Subcutaneous abdominal adipose tissue (tissue), 5 donors: ENCODE data around the gene HDAC11.
A peak's percentile ranks its signal among the peaks of the same experiment; 100 is the strongest.
"Not testable (repeated sequence)": the region's sequence is repeated elsewhere in the genome, so short reads cannot be mapped to it uniquely, and the experiment has no call there.

Experiments used
- H3K27ac ChIP-seq: one replicate; pipeline ENCODE4 v1.7.0; 2013; ENCODE audit warnings: low read depth, mild to moderate bottlenecking, inconsistent platforms, low read length, moderate library complexity
- H3K27me3 ChIP-seq, 5 donors: one replicate each; pipeline ENCODE4 v1.7.0; 2013; ENCODE audit warnings: low read length in 5 of 5, inconsistent platforms in 1 of 5; ENCODE audit not compliant: control insufficient read depth in 5 of 5, insufficient read depth in 4 of 5
- H3K36me3 ChIP-seq, 5 donors: one replicate each; pipeline ENCODE4 v1.7.0; 2013; ENCODE audit warnings: low read length in 5 of 5; ENCODE audit not compliant: control insufficient read depth in 5 of 5, insufficient read depth in 5 of 5
- H3K4me1 ChIP-seq, 5 donors: one replicate each; pipeline ENCODE4 v1.7.0; 2013; ENCODE audit warnings: low read length in 5 of 5, mild to moderate bottlenecking in 3 of 5, moderate library complexity in 1 of 5; ENCODE audit not compliant: control insufficient read depth in 5 of 5, insufficient read depth in 5 of 5
- H3K4me3 ChIP-seq, 5 donors: one replicate each; pipeline ENCODE4 v1.7.0; 2013; ENCODE audit warnings: low read length in 5 of 5, low read depth in 1 of 5
- H3K9ac ChIP-seq, 5 donors: one replicate each; pipeline ENCODE4 v1.7.0; 2013; ENCODE audit warnings: low read length in 5 of 5, mild to moderate bottlenecking in 4 of 5, moderate library complexity in 3 of 5
- H3K9me3 ChIP-seq, 5 donors: one replicate each; pipeline ENCODE4 v1.7.0; 2013; ENCODE audit warnings: low read length in 5 of 5; ENCODE audit not compliant: control insufficient read depth in 5 of 5
- donor health status: healthy.
- donor health status: healthy.
- donor health status: healthy.
- donor health status: healthy.
- donor health status: healthy.

HDAC11 gene

GRCh38 chr3:13521309-13521708 is 41.2 kb downstream of the HDAC11 start:
- H3K4me1 ChIP-seq: peaks cover 13 to 61% (median 51%) of the 10 kb centered on the region in 5 donors
- H3K27ac ChIP-seq: no peak overlapping the region
- H3K4me3 ChIP-seq: no peak overlapping the region
- H3K27me3 ChIP-seq: no peaks in the 10 kb centered on the region
- no peak overlapping the region for H3K9ac ChIP-seq
- no peaks in the 10 kb centered on the region for H3K36me3 ChIP-seq
- no peaks in the 10 kb centered on the region for H3K9me3 ChIP-seq

GRCh38 chr3:13521749-13522148 is 41.6 kb downstream of the HDAC11 start:
- not testable (repeated sequence) for H3K27ac ChIP-seq, H3K9ac ChIP-seq, H3K4me3 ChIP-seq, H3K36me3 ChIP-seq, H3K27me3 ChIP-seq, H3K9me3 ChIP-seq
- peaks cover 13 to 61% (median 51%) of the 10 kb centered on the region in 5 donors for H3K4me1 ChIP-seq

- Histone ChIP-seq H3K4me3 (no peak overlapping the region), H3K27ac (no peak overlapping the region), H3K9me3 (no peaks in the 10 kb centered on the region), H3K36me3 (no peaks in the 10 kb centered on the region), H3K27me3 (no peaks in the 10 kb centered on the region), H3K4me1 (peaks cover 11 to 56% (median 46%) of the 10 kb centered on the region in 5 donors), H3K9ac (no peak overlapping the region)
Observed at GRCh38 chr3:13522236-13522635, 42.1 kb downstream of the HDAC11 start.

GRCh38 chr3:13524979-13525669 is 45.0 kb downstream of the HDAC11 start:
- Histone ChIP-seq H3K27ac (peak overlapping the region; percentile 52), H3K4me3 (no peak overlapping the region), H3K36me3 (no peaks in the 10 kb centered on the region), H3K27me3 (no peaks in the 10 kb centered on the region), H3K9me3 (no peaks in the 10 kb centered on the region), H3K4me1 (peaks cover 5 to 38% (median 33%) of the 10 kb centered on the region in 5 donors), H3K9ac (no peak overlapping the region)

- Histone ChIP-seq H3K9me3 (no peaks in the 10 kb centered on the region), H3K36me3 (no peaks in the 10 kb centered on the region), H3K27ac (peak overlapping the region; percentile 52), H3K4me1 (peaks cover 5 to 37% (median 28%) of the 10 kb centered on the region in 5 donors), H3K27me3 (no peaks in the 10 kb centered on the region), H3K9ac (no peak overlapping the region), H3K4me3 (no peak overlapping the region)
Observed at GRCh38 chr3:13525827-13526625, 45.9 kb downstream of the HDAC11 start.

- no peak overlapping the region for H3K4me3 ChIP-seq
Observed at GRCh38 chr3:13526626-13526949, 46.5 kb downstream of the HDAC11 start.

GRCh38 chr3:13528217-13528867 is 48.2 kb downstream of the HDAC11 start:
- no peaks in the 10 kb centered on the region for H3K36me3 ChIP-seq
- no peaks in the 10 kb centered on the region for H3K27me3 ChIP-seq
- no peaks in the 10 kb centered on the region for H3K9me3 ChIP-seq
- peaks cover 5 to 49% (median 40%) of the 10 kb centered on the region in 5 donors for H3K4me1 ChIP-seq
- no peak overlapping the region for H3K4me3 ChIP-seq
- peak overlapping the region in 1 of 5 donors; percentile 13 for H3K9ac ChIP-seq
- peak overlapping the region; percentile 46 for H3K27ac ChIP-seq

More at GRCh38 chr3:13526626-13526949, 46.5 kb downstream of the HDAC11 start:
- Histone ChIP-seq H3K27ac (peak overlapping the region; percentile 52), H3K27me3 (no peaks in the 10 kb centered on the region), H3K9ac (no peak overlapping the region), H3K9me3 (no peaks in the 10 kb centered on the region), H3K36me3 (no peaks in the 10 kb centered on the region), H3K4me1 (peaks cover 5 to 37% (median 29%) of the 10 kb centered on the region in 5 donors)

- H3K4me1 ChIP-seq: peaks cover 7 to 60% (median 50%) of the 10 kb centered on the region in 5 donors
- H3K27me3 ChIP-seq: no peaks in the 10 kb centered on the region
- H3K36me3 ChIP-seq: no peaks in the 10 kb centered on the region
- H3K27ac ChIP-seq: peak overlapping the region; percentile 46
- no peak overlapping the region for H3K9ac ChIP-seq
- H3K9me3 ChIP-seq: no peaks in the 10 kb centered on the region
- H3K4me3 ChIP-seq: peak overlapping the region in 3 of 5 donors; percentile 21 to 39 (median 33)
Observed at GRCh38 chr3:13529196-13530112, 49.3 kb downstream of the HDAC11 start.

- Histone ChIP-seq H3K9me3 (no peaks in the 10 kb centered on the region), H3K4me1 (peaks cover 7 to 50% (median 42%) of the 10 kb centered on the region in 5 donors), H3K27ac (no peak overlapping the region)
Observed at GRCh38 chr3:13530241-13531009, 50.3 kb downstream of the HDAC11 start.

More at GRCh38 chr3:13530241-13531009, 50.3 kb downstream of the HDAC11 start:
- Histone ChIP-seq H3K9ac (no peak overlapping the region), H3K4me3 (no peak overlapping the region), H3K36me3 (no peaks in the 10 kb centered on the region), H3K27me3 (no peaks in the 10 kb centered on the region)
